HTERT RPE-1 (cell line): ENCODE measurements around the gene MRPL2.
"Not testable (repeated sequence)": the region's sequence is repeated elsewhere in the genome, so short reads cannot be mapped to it uniquely, and the experiment has no call there.

Experiments used
- in situ Hi-C: fragments of 300-500 bp; cut with MboI; formaldehyde crosslinking; loops from 4 replicates; pipeline ENCODE4 v1.14.3; 2020; ENCODE audit warnings: low sequenced_read_pairs

MRPL2 gene

GRCh38 chr6:43053545-43054205 is 5.6 kb downstream of the MRPL2 start, which contains the start of gene CUL7:
CUL7 (minus strand) TSS chr6:43053851; CDS start chr6:43052788, 1,063 bp downstream.
- in situ Hi-C loops: no loop called here

GRCh38 chr6:43052842-43053544 is 6.2 kb downstream of the MRPL2 start:
- in situ Hi-C loops: no loop called here

- in situ Hi-C loops: no loop called here
Measured at GRCh38 chr6:43052225-43052841, 6.9 kb downstream of the MRPL2 start.

GRCh38 chr6:43050981-43051380 is 8.3 kb downstream of the MRPL2 start:
- in situ Hi-C loops: no loop called here

GRCh38 chr6:43047998-43048397 is 11.2 kb downstream of the MRPL2 start:
- in situ Hi-C loops: no loop called here

GRCh38 chr6:43045371-43045930 is 13.8 kb downstream of the MRPL2 start:
- in situ Hi-C loops: no loop called here

GRCh38 chr6:43043310-43043709 is 15.9 kb downstream of the MRPL2 start:
- in situ Hi-C loops: no loop called here

GRCh38 chr6:43041475-43041874 is 17.8 kb downstream of the MRPL2 start:
- in situ Hi-C loops: not testable (repeated sequence)

- in situ Hi-C loops: no loop called here
Measured at GRCh38 chr6:43040542-43041257, 18.5 kb downstream of the MRPL2 start.

- in situ Hi-C loops: no loop called here
Measured at GRCh38 chr6:43038727-43039126, 20.5 kb downstream of the MRPL2 start.

- in situ Hi-C loops: no loop called here
Measured at GRCh38 chr6:43037706-43038105, 21.5 kb downstream of the MRPL2 start.

- in situ Hi-C loops: no loop called here
Measured at GRCh38 chr6:43037197-43037596, 22.0 kb downstream of the MRPL2 start.

- in situ Hi-C loops: no loop called here
Measured at GRCh38 chr6:43036712-43037111, 22.5 kb downstream of the MRPL2 start.

- in situ Hi-C loops: no loop called here
Measured at GRCh38 chr6:43035495-43036194, 23.6 kb downstream of the MRPL2 start.

- in situ Hi-C loops: no loop called here
Measured at GRCh38 chr6:43034190-43034525, 25.1 kb downstream of the MRPL2 start.

- in situ Hi-C loops: no loop called here
Measured at GRCh38 chr6:43033496-43034189, 25.6 kb downstream of the MRPL2 start.

- in situ Hi-C loops: no loop called here
Measured at GRCh38 chr6:43032326-43032725, 26.9 kb downstream of the MRPL2 start.

- in situ Hi-C loops: no loop called here
Measured at GRCh38 chr6:43029120-43029519, 30.1 kb downstream of the MRPL2 start.

GRCh38 chr6:43026365-43026764 is 32.9 kb downstream of the MRPL2 start:
- in situ Hi-C loops: no loop called here

- in situ Hi-C loops: no loop called here
Measured at GRCh38 chr6:43024436-43024835, 34.8 kb downstream of the MRPL2 start.
